Fibroblast of villous mesenchyme (primary cell): ENCODE results near the gene CSMD2. TPM values are rescaled to one million over a fixed set of nuclear protein-coding genes. Genes with fewer than 3 reads are reported as not detected.

ENCODE experiments used
- DNase-seq: peaks from one replicate; pipeline ENCODE4 v3.0.0-alpha.2; 2010; ENCODE audit warnings: low read depth
- H3K4me3 ChIP-seq: 2 replicates; pipeline ENCODE4 v1.5.1; 2011; ENCODE audit warnings: low read depth, mild to moderate bottlenecking, low read length
- CTCF ChIP-seq: IDR thresholded peaks from 2 replicates; pipeline ENCODE4 v1.5.1; 2012; ENCODE audit warnings: low read depth, mild to moderate bottlenecking, low read length; ENCODE audit not compliant: insufficient read depth
- total RNA-seq: library from RNA; depleted of rRNA; stranded (reverse); fragments of >200 nt; gene quantifications from 2 replicates; pipeline ENCODE4 v1.2.3, GENCODE V29; 2012

Gene CSMD2
- total RNA-seq, 1 donor: 3.0 TPM

GRCh38 chr1:34137411-34137810, 27.6 kb downstream of the CSMD2 start:
- DNase-seq: no peak
- no peak for TF ChIP-seq CTCF
- H3K4me3 ChIP-seq: no peak overlapping the region

- H3K4me3 ChIP-seq: no peak overlapping the region
- no peak for TF ChIP-seq CTCF
- no peak for DNase-seq
Measured at GRCh38 chr1:34132161-34132420, 32.9 kb downstream of the CSMD2 start.

GRCh38 chr1:34131396-34132160, 33.5 kb downstream of the CSMD2 start:
- no peak for DNase-seq
- TF ChIP-seq CTCF: no peak
- H3K4me3 ChIP-seq: no peak overlapping the region

- H3K4me3 ChIP-seq: no peak overlapping the region
- no peak for TF ChIP-seq CTCF
- DNase-seq: no peak
Measured at GRCh38 chr1:34130306-34130705, 34.7 kb downstream of the CSMD2 start.

- no peak overlapping the region for H3K4me3 ChIP-seq
- no peak for DNase-seq
- TF ChIP-seq CTCF: no peak
Measured at GRCh38 chr1:34129630-34130029, 35.4 kb downstream of the CSMD2 start.

- no peak for DNase-seq
- no peak for TF ChIP-seq CTCF
- H3K4me3 ChIP-seq: no peak overlapping the region
Measured at GRCh38 chr1:34128186-34128889, 36.7 kb downstream of the CSMD2 start.
